ENCODE measurements around the gene OPRM1.

The OPRM1 gene

DNA sequence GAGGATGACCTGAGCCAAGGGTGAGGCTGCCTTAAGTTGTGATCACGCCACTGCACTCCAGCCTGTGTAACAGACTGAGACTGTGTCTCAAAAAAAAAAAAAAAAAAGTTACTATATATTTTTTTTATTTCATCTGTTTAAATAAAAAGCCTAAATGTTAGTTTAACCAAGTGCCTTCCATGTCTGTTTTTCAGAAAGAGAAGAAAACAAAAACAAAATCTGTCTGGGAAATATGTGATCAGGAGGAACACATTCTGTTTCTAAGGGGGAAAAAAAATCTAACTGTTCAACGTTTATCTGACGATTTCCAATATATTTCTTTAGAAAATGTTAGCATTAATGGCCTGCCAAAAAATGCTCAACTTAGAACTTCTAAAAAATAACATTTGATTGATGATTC lies 170.5 kb downstream of the OPRM1 start:
- TF ChIP-seq, protein P1, sequence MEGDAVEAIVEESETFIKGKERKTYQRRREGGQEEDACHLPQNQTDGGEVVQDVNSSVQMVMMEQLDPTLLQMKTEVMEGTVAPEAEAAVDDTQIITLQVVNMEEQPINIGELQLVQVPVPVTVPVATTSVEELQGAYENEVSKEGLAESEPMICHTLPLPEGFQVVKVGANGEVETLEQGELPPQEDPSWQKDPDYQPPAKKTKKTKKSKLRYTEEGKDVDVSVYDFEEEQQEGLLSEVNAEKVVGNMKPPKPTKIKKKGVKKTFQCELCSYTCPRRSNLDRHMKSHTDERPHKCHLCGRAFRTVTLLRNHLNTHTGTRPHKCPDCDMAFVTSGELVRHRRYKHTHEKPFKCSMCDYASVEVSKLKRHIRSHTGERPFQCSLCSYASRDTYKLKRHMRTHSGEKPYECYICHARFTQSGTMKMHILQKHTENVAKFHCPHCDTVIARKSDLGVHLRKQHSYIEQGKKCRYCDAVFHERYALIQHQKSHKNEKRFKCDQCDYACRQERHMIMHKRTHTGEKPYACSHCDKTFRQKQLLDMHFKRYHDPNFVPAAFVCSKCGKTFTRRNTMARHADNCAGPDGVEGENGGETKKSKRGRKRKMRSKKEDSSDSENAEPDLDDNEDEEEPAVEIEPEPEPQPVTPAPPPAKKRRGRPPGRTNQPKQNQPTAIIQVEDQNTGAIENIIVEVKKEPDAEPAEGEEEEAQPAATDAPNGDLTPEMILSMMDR (IDR thresholded peaks at IDR 0.05; ENCODE audit: insufficient read depth, low read depth, low read length, missing control alignments): no peak
- no peak for DNase-seq (ENCODE audit: low read depth)
- H3K4me3 ChIP-seq (ENCODE audit: low read depth, low read length): no peak overlapping the region

DNA sequence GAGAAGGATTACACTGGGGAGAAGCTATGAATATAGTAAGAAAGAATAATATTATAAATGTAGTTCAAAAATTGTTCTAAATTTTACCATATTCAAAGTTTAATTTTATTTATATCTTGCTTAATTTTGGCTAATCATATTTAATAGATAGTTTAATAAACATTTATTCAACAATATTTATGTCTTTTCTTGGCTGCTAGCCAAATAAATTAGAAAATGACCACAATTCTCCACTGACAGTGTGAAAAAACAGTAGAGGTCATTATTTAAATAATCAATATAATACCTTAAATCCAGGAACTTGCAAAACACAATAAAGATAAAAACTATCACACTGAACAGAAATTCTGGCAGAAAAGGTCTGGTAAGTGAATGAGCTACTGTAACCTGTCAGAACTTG lies 171.6 kb downstream of the OPRM1 start:
- DNase-seq (ENCODE audit: low read depth): no peak
- no peak overlapping the region for H3K4me3 ChIP-seq (ENCODE audit: low read depth, low read length)
- TF ChIP-seq, protein P1 (IDR thresholded peaks at IDR 0.05; ENCODE audit: insufficient read depth, low read depth, low read length, missing control alignments): no peak

DNA sequence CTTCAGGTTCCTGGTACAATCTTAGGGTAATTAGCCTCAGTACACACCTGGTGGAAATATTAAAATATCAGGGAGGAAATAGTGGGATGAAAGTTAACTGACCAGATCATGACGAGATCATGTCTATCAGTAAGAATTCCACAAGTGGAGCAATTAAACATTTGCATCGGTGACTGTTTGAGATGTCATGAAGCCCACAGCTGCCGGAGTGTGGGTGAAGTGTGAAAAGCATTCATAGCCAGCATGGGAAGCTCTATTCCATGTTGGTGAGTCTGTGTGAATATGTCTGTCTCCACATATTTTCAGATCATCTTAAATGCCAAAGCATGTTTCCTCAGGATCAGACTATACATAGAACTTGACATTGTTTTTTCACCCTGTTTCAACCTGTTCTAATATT lies 174.7 kb downstream of the OPRM1 start:
- no peak overlapping the region for H3K4me3 ChIP-seq (ENCODE audit: low read depth, low read length)
- TF ChIP-seq, protein P1 (IDR thresholded peaks at IDR 0.05; ENCODE audit: insufficient read depth, low read depth, low read length, missing control alignments): no peak
- DNase-seq (ENCODE audit: low read depth): no peak

DNA sequence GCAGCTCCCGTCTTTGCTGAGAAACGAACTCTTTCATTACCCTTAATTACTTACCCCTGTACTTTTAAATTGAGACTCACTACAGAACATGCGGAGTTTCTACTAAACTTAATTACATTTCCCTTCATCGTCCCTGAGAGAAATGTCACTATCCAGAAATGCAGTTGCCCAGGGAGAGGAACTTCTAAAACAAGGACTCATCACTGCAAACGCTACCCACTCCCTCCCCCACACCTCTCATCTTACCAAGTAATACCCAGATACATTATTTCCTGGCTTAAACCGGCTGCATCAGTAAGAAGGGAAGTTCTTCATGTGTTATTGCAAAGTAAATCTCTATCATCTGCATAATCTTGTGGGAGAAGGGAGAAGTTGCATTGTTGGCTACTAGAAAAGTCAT lies 179.3 kb downstream of the OPRM1 start:
- DNase-seq (ENCODE audit: low read depth): no peak
- TF ChIP-seq, protein P1 (IDR thresholded peaks at IDR 0.05; ENCODE audit: insufficient read depth, low read depth, low read length, missing control alignments): no peak
- H3K4me3 ChIP-seq (ENCODE audit: low read depth, low read length): no peak overlapping the region

DNA sequence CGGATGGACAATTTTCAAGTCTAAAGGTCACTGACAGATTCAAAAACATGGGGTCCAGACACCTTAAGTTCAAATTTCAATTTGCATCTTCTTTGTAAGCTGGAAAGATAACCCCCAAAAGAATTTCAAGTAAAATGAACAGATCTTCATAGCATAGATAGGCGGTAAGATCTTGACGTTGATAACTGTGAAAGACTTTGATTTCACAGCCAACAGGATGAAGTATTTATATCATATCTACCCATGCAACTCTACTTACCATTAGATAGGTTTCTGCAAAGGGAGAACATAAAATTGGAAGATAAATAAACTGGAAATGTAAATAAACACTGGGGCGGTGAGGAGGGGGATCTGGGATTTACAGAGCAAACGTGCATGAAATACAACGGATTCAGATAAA lies 179.7 kb downstream of the OPRM1 start:
- no peak for DNase-seq (ENCODE audit: low read depth)
- H3K4me3 ChIP-seq (ENCODE audit: low read depth, low read length): no peak overlapping the region
- TF ChIP-seq, protein P1 (IDR thresholded peaks at IDR 0.05; ENCODE audit: insufficient read depth, low read depth, low read length, missing control alignments): no peak

DNA sequence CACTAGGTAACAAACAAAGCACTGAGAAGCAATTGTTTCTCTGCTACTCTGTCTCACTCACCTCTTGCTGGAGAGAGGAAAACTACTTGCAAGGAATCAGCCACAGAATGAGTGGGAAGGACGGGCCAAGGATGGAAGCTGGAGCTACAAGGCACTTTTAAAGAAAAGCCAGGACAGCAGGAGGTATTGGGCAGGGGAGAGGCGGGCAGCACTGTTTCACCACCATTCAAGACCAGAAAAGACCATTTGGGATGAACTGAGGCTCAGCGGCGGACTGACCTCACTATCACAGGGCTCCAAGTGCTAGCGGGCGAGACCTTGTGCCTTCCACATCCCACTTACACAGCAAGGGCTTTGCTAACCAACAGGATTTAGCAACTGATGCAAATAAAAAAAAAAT lies 180.2 kb downstream of the OPRM1 start:
- no peak overlapping the region for H3K4me3 ChIP-seq (ENCODE audit: low read depth, low read length)
- TF ChIP-seq, protein P1 (IDR thresholded peaks at IDR 0.05; ENCODE audit: insufficient read depth, low read depth, low read length, missing control alignments): no peak
- DNase-seq (ENCODE audit: low read depth): no peak

DNA sequence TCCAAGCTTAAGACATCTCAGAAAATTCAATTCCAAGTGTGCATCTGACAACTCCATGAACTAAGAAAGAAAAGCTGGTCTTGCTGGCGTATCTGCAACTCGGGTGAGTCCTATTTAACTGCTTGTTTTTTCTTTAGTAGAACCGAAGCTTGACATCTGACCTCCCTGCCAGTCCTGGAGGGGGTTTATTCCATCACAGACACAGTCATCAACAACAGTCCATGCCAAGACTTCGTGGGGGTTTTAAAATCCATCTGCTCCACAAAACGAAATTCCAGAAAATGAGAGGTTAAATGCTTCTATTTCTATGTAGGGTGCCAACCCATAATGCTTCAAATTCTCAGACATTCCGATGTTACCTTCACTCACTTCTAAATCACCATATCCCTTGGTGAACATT lies 183.7 kb downstream of the OPRM1 start:
- no peak overlapping the region for H3K4me3 ChIP-seq (ENCODE audit: low read depth, low read length)
- DNase-seq (ENCODE audit: low read depth): no peak
- TF ChIP-seq, protein P1 (IDR thresholded peaks at IDR 0.05; ENCODE audit: insufficient read depth, low read depth, low read length, missing control alignments): no peak
